Endometrial microvascular endothelial cells (primary cell): ENCODE results near the gene ZDHHC11. TPM values are rescaled to one million over a fixed set of nuclear protein-coding genes. Genes with fewer than 3 reads are reported as not detected.

ENCODE experiments used
- total RNA-seq: library from RNA; depleted of rRNA; stranded (reverse); fragments of >200 nt; gene quantifications from one replicate; pipeline ENCODE4 v1.2.3, GENCODE V29; 2015; ENCODE audit errors: inconsistent ontology term

Gene ZDHHC11
- total RNA-seq, 1 donor from 2014 or later: not detected

Other genes starting within 250 kb of the ZDHHC11 start
- 8.9 TPM for gene CEP72, start 238.6 kb downstream of the ZDHHC11 start, total RNA-seq
- gene TPPP, start 157.6 kb downstream of the ZDHHC11 start, total RNA-seq: not detected
- gene ZDHHC11B, start 66.3 kb downstream of the ZDHHC11 start, total RNA-seq: not detected
- 34.5 TPM for gene BRD9, start 41.8 kb upstream of the ZDHHC11 start, total RNA-seq
- gene TRIP13, start 41.9 kb upstream of the ZDHHC11 start, total RNA-seq: 64.1 TPM
- not detected for gene NKD2, start 157.8 kb upstream of the ZDHHC11 start, total RNA-seq